Islet precursor cell (in vitro differentiated cells): ENCODE measurements around the gene EFNB1.

Experiments
- DNase-seq: peaks from one replicate; pipeline ENCODE4 v3.0.0-alpha.2; 2018

EFNB1 gene

DNA sequence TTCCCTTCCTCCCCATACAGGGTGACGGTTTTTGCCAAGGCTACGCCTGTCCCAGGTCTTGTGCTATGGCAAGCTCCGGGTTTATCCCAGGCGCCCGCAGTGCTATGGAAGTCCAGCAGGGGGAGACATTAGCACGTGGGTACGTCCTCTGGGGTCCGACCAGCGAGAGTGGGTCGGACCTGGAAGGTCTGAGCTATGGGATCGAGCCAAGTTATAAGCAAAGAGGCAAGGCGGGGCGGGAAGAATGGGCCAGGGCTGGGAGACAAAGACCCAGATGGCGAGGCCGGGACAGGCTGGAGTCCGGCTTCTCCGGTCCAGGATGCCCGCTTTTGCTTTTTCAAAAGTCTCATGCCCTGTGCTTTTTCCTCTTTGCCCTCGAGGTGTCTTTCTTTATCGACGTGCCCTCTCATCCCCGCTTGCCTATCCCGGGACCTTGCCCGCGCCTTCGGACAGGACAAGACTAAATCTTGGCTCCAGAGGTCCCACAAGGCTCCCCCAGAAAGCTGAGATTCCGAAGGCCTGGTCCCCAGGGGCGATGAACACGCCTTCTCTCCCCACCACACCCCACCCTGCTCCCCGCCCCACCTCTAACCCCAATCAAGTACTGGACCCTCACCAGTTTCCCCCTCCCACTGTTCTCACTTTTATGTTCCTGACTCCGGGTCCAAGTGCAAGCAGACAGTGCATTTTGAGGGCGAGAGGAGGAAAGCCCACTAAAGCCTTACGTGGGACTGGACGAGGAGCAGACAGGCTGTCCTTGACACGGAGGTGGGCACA is 785 bp upstream of the EFNB1 start:
- DNase-seq = peak; percentile 91

DNA sequence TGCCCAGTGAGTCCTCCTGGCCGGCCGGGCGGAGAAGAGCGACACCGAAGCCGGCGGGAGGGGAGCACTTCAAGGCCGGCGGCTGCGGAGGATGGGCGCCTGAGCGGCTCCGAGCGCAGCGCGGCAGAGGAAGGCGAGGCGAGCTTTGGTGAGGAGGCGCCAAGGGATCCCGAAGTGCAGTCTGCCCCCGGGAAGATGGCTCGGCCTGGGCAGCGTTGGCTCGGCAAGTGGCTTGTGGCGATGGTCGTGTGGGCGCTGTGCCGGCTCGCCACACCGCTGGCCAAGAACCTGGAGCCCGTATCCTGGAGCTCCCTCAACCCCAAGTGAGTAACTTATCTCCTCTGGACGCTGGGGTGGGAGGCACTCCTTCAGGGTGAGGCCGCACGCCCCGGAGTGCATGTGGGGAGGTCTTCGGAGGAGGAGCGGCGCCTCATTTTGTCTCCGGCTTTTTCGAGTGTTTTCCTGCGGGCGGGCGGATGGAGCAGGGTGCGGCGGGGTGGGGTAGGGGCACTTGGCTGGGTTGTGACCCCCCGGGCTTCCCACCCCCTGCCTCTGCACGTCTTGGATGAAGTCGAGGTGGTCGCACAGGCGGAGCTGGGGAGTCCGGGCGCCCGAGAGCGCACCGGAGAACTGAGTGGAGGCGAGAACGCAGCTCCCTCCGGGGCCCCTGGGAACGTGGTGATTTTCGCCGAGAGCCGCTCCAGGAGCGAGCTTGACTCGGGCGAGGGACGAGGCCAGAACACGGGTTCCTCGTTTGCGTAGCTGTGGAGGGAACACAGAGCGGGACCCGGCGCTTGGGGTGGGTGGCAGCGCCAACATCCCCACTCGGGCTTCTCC is 979 bp downstream of the EFNB1 start:
- peak; percentile 60 for DNase-seq

DNA sequence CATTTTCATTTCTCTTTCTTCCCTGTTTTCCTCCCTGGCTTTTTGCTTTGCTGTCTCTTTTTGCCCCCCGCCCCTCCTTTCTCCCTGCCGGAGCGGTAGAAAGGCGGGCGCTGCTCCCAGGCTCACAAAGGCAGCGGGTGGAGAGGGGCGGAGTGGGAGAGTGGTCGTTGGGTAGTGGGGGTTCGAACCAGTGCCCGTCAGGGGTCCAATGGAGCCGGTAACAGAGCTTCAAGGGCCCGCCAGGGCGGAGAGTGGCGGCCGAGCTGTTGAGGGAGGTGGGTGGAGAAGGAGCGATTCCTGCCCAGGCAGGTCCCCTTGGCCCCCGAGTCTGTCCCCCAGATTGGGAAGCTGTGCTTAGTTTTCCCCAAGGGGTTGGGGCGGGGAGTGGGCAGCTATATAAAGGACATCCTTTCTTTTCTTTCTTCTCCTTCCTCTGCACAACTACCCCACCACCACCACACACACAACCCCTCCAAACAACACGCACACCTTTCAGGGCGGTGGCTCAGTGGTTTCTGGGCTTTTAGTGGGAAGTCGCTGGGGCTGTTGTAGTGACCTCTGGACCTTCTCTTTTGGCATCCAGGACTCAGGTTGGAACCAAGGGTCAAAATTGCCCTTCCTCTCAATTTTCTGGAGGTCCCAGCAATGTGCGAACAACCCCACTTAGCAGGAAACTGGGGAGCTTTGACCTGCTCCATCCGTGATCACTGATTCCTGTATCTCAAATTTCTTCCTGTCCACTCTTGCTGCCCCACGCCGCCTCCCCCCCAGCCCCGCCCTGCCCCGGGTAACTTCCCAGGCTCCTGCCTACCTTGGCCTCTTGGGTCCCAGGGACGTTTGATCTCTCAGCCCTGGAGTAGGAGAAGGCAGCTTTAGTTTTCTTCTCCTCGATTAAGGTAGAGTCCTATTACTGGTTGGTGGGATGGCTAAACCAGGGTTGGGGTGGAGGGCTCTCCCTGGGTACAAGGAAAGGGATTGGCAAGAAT is 1.9 kb downstream of the EFNB1 start:
- peak; percentile 47 for DNase-seq

DNA sequence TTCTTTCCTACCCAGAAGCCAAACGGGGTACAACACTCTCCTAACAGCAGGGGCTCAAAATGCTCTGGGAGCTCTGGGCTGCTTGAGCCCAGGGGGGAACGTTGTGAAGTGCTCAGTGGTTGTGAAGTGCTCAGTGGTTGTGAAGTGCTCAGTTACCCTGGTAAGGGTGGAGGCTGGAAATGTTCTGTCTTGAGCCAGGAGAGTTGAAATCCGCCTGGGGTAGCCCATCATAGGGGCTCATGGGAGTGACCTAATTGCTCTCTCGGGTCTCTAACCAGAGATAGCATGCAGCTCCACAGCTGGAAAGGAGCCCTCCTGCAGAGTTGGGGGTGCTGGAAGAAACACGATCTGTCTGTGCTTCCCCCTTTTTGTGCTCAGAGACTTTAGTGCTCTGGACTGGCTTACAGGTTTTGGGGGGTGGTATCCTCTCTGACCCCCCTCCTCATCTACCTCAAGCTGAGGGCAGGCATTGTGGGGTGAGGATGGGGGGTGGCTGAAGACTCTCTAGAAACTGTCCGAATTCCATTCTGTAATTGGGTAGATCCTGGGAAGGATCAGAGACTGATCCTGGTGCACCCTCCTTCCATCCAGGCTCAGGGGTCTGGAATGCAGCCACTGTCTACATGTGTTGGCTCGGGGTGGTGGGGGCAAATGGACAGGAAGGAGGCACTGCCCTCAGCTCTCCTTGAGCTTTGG is 2.7 kb downstream of the EFNB1 start:
- DNase-seq = no peak

DNA sequence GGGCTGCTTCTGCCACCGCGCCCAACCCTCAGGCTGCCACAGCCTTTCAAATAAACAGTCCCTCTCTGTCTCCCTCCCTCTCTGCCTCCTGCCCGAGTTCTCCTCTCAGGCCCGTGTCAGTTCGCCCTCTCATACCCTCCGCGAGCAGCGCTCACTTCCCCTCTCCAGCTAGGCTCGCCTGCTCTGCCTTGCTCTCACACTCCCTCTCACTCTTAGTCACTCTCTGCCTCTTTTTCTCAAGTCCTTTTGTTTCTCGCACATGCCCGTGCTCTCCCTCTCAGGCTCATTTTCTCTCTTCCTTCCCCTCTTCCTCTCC is 3.2 kb downstream of the EFNB1 start:
- DNase-seq = peak; percentile 77

DNA sequence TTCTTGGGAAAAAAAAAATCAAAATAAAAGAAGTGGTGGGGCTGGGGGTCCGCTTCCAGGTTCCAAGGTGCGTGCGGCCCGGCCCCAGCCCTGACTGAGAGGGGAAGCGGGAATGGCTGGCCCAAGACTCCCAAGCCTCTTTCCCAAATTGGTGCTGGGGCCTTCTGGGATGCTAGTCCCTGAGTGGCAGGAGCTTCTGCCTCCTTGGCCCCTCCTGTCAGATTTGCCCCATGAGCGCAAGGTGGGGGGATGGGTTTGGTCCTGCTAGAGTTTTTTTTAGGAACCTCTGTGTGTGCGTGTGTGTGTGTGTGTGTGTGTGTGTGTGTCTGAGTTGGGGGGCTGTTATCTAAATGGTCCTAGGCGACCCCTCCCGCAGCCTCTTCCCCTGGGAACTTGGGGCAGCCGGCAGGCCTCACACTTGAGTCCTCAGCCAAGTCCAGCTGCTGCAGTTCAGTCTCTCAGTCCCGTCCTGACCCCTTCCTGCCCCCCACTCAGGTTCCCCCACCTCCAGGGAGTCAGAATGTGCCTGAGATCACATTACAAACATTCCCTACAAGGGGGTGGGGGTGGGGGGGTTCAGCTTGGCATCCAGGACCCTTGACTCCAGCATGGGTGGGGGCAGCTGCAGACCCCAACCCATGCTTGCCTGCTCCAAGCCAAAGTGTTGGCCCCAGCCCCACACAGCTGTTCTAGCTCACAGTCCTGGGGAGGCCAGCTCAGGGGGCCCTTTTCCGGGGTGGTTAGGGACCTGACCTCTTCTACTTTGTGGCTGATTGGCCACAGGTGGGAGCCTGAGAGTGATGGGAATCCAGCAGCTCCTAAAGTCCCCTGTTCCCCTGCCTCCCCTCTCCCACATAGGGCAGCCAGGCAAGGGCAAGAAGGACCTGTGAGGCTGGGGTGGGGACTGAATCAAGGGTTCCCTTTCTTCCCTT is 4.0 kb downstream of the EFNB1 start:
- DNase-seq = peak; percentile 39

DNA sequence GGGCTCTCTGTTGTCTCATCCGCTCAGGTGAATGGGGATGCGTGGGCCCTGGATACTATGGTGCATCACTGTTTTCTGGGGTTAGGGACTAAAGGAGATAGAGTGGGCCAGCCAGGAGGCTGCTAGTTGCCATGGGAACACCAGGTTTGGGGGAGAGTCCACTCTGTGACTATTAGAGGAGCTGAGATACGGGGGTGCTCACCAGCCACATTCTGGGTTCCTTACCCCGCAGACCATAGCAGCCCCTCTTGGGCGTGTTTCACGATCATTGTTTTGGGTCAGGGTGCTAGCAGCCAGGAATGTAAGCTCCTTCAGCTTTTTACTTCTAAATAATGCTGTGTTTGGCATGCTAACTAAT is 4.6 kb downstream of the EFNB1 start:
- DNase-seq = peak; percentile 23

DNA sequence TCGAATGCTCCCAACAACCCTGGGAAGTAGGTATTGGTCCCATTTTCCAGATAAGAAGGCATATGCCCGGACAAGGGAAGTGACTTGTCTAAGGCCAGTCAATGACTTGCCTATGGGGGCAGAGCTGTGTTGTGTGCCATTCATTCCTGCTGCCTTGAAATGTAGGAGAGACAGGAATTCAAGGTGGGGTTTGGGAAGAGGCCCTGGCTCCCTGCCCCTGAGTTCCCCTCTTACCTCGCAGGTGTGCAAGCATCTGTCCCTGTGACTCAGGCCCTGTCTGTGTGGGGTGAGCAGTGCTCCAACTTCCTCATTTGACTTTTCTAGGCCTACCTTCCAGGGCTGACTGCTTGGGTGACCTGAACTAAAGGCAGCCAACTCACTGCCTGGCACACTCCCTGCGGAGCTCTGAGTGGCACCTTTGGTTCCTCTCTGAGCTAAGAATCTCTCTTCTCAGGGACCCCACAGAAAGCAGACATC is 5.1 kb downstream of the EFNB1 start:
- peak; percentile 48 for DNase-seq

DNA sequence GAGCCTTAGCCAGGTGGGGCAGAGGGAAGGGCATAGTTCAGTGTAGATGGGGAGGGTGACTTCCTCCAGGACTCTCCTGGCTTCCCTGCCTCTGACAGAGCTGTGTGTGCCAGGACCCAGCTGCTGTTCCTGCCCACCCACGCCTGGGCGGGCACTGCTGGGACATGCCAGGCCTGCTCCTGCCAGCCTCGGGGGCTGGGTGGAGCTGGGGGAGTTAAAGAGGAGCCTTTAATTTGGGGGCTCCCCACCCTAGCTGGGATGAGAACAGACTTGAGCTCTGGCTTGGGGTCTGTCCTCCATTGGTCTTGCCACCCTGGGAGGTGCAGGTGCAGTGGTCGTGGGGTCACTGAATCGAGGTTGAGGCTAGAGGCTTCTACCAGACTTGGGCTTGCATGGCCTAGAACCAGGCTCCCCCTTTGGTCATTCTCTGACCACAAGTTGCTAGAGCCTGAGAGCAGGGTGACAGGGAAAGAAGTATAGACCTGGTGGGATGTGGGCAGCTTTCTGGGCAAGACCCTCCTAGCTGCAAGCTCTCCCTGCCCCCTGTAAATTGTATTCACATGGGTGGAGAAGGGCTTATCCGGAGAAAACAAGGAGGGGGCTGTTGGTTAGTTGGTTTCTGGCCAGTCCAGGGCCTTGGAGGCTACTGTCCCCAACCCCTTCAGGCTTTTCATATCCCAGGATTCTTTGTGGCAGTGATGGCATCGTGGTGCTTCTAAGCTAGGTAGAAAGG is 5.7 kb downstream of the EFNB1 start:
- DNase-seq = peak; percentile 28

DNA sequence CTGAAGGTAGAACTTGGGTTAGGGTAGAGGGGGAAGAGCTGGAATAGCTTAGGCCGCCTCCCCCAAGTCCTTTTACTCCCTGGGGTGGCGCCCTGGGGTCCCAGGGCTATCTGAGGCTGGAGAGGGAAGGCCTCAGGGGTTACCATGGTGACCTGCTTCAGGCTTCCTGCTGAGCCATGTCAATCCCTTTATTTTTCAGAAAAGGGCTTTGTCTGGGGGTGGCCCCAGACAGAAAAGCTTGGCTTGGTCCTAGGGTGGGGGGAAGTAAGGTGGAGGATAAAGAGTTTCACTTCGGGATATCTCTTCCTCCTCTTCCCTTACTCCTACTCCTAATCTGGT is 6.3 kb downstream of the EFNB1 start:
- peak; percentile 29 for DNase-seq

DNA sequence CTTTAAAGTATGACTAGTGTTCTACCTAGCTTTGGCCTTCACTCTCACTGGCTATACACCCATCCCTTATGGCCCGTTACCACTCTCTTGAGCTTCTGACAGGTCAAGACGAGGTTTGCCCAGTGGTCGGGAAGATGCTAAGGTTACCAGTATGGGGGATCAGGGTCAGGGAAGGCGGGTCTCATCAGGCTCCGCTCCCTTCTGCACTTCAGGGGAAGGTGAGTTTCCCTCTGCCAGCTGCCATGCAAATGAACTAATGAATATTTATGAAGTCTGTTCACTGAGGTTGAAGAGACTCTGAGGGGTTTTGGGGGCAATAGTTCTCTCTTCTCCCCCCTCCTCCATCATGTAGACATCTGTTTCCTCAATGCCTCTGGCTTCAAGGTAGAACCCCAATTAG is 6.6 kb downstream of the EFNB1 start:
- DNase-seq = peak; percentile 24

DNA sequence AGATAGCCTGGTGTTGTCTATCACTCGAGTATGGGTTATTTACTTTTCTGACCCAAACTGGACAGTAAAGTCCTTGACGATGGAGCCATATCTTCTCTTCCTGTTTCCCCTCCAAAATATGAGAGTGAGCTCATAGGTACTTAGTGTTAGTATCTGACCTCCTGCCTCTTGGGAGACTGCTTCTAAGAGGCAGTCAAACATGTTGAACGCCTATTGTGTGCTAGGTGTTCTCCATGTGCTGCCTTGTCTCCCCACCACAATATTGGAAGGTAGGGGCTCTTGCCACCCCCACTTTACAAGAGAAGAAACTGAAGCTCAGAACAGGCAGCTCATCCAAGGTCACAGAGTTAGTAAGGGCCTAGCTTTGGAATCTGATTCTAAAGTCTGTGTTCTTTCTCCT is 8.3 kb downstream of the EFNB1 start:
- DNase-seq = no peak

DNA sequence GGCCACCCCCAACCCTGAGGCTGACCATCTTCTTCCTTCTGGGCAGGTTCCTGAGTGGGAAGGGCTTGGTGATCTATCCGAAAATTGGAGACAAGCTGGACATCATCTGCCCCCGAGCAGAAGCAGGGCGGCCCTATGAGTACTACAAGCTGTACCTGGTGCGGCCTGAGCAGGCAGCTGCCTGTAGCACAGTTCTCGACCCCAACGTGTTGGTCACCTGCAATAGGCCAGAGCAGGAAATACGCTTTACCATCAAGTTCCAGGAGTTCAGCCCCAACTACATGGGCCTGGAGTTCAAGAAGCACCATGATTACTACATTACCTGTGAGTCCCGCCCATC is 9.7 kb downstream of the EFNB1 start:
- peak; percentile 21 for DNase-seq

DNA sequence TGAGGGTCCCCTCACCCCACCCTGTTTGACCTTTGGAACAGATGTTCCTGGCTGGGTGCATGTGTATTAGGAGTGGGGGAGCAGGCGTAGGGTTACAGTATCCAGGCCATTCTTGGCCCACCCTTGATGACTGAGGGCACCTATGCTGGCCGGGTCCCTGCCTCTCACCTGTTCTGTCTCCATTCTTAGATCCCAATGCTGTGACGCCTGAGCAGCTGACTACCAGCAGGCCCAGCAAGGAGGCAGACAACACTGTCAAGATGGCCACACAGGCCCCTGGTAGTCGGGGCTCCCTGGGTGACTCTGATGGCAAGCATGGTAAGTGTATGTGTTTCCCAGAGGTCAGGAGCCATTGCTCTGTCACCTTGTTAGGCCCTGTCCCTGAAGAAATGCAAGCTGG is 10.9 kb downstream of the EFNB1 start:
- peak; percentile 28 for DNase-seq

DNA sequence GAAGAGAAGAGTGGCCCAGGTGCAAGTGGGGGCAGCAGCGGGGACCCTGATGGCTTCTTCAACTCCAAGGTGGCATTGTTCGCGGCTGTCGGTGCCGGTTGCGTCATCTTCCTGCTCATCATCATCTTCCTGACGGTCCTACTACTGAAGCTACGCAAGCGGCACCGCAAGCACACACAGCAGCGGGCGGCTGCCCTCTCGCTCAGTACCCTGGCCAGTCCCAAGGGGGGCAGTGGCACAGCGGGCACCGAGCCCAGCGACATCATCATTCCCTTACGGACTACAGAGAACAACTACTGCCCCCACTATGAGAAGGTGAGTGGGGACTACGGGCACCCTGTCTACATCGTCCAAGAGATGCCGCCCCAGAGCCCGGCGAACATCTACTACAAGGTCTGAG is 11.4 kb downstream of the EFNB1 start:
- DNase-seq = peak; percentile 25

DNA sequence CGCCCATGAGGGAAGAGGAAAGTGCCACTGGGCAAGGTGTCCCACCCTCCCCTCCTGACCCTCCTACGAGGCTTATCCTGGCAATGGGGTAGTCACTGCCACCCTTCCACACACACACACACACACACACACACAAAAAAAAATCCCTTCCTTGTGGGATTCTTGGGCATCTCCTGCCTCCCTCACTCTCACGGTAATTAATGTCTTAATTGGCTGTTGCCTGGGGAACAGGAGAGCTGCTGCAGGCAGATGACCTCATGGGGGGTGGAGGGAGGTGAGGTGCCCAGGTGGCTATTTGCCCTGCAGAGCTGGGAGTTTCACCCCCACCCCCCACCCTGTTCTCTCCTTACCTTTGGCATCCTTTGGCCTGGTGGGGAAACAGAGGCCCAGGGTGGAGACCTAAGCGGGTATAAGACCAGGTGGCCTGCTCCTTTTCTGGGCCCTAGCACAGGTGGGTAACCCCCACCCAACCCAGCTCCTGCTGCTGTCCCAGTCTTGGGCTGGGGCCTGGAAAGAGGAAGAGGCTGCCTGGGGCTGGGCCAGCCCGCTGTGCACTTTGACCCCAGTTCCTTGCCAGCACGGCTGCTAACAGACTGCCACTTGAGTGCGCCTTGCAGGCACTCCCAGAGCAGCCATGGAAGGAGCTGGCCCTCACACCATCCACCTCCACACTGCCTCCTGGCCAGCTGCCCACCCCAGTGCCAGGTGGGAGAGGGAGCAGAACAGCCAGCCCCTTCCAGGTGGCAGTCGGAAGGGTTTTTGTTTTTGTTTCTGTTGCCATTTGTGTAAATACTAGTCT is 12.6 kb downstream of the EFNB1 start:
- DNase-seq = no peak

DNA sequence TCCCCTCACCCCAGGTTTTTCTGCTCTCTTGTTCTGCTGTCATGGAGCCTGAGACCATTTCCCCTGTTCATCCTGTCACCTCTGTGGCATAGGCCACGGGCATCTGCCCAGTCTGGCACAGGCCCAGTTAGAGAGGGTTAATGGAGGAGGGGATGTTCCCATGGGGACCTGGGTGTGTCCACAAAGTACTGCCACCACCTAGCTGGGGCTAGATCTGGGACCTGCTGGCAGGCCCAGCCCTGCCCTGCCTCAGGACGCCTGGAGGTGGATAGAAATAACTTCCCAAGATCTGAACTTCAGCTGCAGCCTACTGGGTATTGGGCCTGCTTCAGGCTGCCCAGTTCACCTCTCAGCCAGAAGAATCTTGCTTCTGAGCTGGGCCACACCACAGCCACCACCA is 13.5 kb downstream of the EFNB1 start:
- no peak for DNase-seq

DNA sequence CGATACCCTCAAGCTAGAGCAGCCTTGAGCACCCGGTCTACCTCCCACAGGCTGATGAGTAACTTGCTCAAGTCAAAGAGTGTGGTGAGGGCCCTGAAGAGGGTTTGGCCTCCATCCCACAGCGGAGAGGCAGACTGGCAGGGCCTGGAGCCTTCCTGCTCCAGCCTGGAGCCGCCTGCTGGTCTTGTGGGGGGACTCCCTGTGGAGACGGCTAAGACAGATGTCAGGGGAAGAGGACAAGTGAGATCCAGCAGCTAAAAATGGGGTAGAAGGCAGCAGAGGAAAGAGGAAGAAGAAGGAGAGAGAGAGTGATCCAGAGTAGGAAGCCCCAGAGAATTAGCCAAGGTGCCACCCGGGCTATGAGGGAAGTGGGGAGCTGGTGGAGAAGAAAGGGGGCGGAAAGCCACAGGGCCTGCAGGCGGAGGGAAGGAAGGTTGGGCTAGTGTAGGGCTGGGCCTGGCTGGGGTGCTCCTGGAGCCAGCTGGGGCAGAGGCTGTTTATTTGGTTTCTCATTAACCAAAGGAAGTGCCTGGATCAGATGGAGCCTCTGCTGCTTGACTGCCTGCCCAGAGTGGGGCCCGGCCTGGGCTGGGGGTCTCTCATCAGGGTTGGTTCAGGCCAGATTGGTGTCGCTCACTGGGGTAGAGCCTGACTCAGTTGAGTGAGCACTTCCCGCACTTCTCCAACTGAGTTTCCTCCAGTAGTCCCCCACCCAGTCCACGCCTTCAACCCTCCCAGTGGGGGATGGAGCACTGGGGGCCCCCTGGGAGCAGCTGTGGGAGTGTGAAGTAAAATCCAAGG is 14.2 kb downstream of the EFNB1 start:
- no peak for DNase-seq

DNA sequence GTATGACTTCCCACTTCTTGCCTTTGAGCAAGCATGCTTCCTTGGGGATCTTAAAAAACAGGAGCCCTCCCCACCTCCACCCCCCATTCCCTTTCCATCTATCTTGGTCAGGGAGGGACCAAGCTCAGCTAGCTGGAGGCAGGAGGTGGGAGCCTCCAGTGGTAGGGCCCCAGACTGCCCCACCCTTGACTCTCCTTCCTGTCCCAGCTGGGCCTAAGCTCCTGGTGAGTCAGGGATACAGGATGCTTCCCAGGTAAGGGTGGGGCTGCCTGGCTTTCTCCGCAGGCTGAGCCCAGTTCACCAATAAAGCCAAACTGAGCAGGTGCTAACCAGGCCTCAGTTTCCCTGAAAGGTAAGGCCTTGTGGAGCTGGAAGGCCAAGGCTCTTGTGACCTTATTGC is 15.2 kb downstream of the EFNB1 start:
- no peak for DNase-seq
